Suprapubic skin (tissue), 4 donors: Measurements from ENCODE around the gene CHAC1.

Experiments used
- POLR2A ChIP-seq, 2 donors: fragments of 450-650 bp; IDR thresholded peaks; one replicate each; pipeline ENCODE4 v1.6.1; 2017; ENCODE audit warnings: antibody characterized with exemption in 2 of 2, mild to moderate bottlenecking in 2 of 2, moderate library complexity in 2 of 2
- POLR2AphosphoS5 ChIP-seq, 3 donors: sonication (generic); formaldehyde crosslinking; IDR thresholded peaks; one replicate each; pipeline ENCODE4 v1.6.1; 2017; ENCODE audit warnings: antibody characterized with exemption in 3 of 3
- TF ChIP-seq, protein P1 (sequence below), 2 donors: fragments of 200-600 bp in 1 of 2; fragments of 450-650 bp in 1 of 2; sonication (generic) in 1 of 2; IDR thresholded peaks; one replicate each; pipeline ENCODE4 v1.5.1; 2016 to 2019; ENCODE audit warnings: antibody characterized with exemption in 2 of 2, mild to moderate bottlenecking in 1 of 2, moderate library complexity in 1 of 2

DNA sequence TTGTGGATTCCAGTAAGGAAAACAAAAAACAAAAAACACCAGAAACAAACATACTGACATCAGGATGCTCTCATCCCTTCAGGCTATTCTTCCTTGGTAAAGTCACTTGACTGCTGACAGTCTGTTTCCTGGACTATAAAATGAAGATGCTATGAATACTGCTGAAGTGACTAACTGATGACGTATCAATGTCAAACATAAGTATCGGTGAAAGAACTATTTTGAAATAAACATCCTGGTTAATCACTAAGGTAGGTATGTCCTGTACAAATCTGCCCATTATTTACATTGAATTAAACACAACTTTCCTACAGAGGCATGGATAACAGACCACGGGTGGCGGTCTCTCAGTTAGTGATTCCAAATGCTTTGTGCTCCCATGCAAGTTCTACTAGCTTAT lies 45.9 kb downstream of the CHAC1 start:
- no peak for TF ChIP-seq POLR2A (IDR thresholded peaks at IDR 0.05)
- TF ChIP-seq, protein P1, sequence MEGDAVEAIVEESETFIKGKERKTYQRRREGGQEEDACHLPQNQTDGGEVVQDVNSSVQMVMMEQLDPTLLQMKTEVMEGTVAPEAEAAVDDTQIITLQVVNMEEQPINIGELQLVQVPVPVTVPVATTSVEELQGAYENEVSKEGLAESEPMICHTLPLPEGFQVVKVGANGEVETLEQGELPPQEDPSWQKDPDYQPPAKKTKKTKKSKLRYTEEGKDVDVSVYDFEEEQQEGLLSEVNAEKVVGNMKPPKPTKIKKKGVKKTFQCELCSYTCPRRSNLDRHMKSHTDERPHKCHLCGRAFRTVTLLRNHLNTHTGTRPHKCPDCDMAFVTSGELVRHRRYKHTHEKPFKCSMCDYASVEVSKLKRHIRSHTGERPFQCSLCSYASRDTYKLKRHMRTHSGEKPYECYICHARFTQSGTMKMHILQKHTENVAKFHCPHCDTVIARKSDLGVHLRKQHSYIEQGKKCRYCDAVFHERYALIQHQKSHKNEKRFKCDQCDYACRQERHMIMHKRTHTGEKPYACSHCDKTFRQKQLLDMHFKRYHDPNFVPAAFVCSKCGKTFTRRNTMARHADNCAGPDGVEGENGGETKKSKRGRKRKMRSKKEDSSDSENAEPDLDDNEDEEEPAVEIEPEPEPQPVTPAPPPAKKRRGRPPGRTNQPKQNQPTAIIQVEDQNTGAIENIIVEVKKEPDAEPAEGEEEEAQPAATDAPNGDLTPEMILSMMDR (IDR thresholded peaks at IDR 0.05) = no peak
- no peak for TF ChIP-seq POLR2AphosphoS5 (IDR thresholded peaks at IDR 0.05)
